B cell (primary cell): ENCODE results near the gene SLC38A10. TPM values are rescaled to one million over a fixed set of nuclear protein-coding genes. Genes with fewer than 3 reads are reported as not detected.

Source experiments
- ATAC-seq: fragments of 200-7000 bp; cut with Tn5 transposase; one replicate; pipeline ENCODE4 v1.10.0; 2021; ENCODE audit warnings: low read depth, mild to moderate bottlenecking, moderate number of reproducible peaks, moderate library complexity
- CTCF ChIA-PET: fragments of 350-600 bp; sonication (Branson Sonifier 250); formaldehyde crosslinking; loops from one replicate; lab custom pipeline; 2021; ENCODE audit warnings: antibody characterized with exemption, inconsistent platforms; lab: Charles Lee
- POLR2A ChIA-PET: fragments of 350-600 bp; sonication (Branson Sonifier 250); formaldehyde crosslinking; loops from one replicate; lab custom pipeline; 2021; ENCODE audit warnings: antibody characterized with exemption; lab: Charles Lee
- DNase-seq: peaks from one replicate; pipeline ENCODE4 v3.0.0; 2013
- H2AFZ ChIP-seq: 2 replicates; pipeline ENCODE4 v1.6.1; 2012; ENCODE audit warnings: mild to moderate bottlenecking, low read depth, low read length; ENCODE audit not compliant: insufficient read depth, poor library complexity, severe bottlenecking
- H3K27ac ChIP-seq, 2 donors: 1 replicate in 1 of 2; 2 replicates in 1 of 2; pipeline ENCODE4 v1.5.1; 2012 to 2013; ENCODE audit warnings: low read length in 2 of 2, mild to moderate bottlenecking in 2 of 2, moderate library complexity in 1 of 2
- H3K27me3 ChIP-seq, 4 experiments: fragments of 200-600 bp in 1 of 4; sonication (generic) in 1 of 4; replicated peaks in 1 of 4; 1 replicate in 2 of 4; 2 replicates in 2 of 4; pipeline versions ENCODE4 v1.6.1 to v1.7.0; 2013 to 2016; ENCODE audit warnings: low read length in 3 of 4, mild to moderate bottlenecking in 2 of 4, mixed read lengths in 1 of 4, moderate library complexity in 1 of 4; ENCODE audit not compliant: insufficient read depth in 4 of 4, control insufficient read depth in 3 of 4; ENCODE audit errors: control extremely low read depth in 1 of 4
- H3K36me3 ChIP-seq, 2 experiments: replicated peaks in 1 of 2; 1 replicate in 1 of 2; 2 replicates in 1 of 2; pipeline versions ENCODE4 v1.6.1 to v1.7.1; 2013; ENCODE audit warnings: low read length in 1 of 2; ENCODE audit not compliant: insufficient read depth in 2 of 2, control insufficient read depth in 1 of 2; ENCODE audit errors: control extremely low read depth in 1 of 2, extremely low read depth in 1 of 2
- H3K4me1 ChIP-seq, 2 donors: fragments of 200-600 bp in 1 of 2; sonication (generic) in 1 of 2; 1 replicate in 1 of 2; 2 replicates in 1 of 2; pipeline versions ENCODE4 v1.5.1 to v1.6.1; 2013 to 2017; ENCODE audit warnings: low read length in 2 of 2; ENCODE audit not compliant: control insufficient read depth in 2 of 2, insufficient read depth in 2 of 2
- H3K4me2 ChIP-seq: replicated peaks from 2 replicates; pipeline ENCODE3; 2012; ENCODE audit warnings: mild to moderate bottlenecking, low read depth, low read length; ENCODE audit not compliant: poor library complexity, severe bottlenecking
- H3K4me3 ChIP-seq, 5 experiments: fragments of 200-600 bp in 1 of 5; sonication (generic) in 1 of 5; 1 replicate in 3 of 5; 2 replicates in 2 of 5; pipeline versions ENCODE4 v1.5.1 to v1.7.0; 2011 to 2016; ENCODE audit warnings: low read length in 4 of 5, mild to moderate bottlenecking in 4 of 5, low read depth in 2 of 5, control low read depth in 1 of 5, moderate library complexity in 1 of 5; ENCODE audit not compliant: insufficient read depth in 1 of 5; ENCODE audit errors: control extremely low read depth in 1 of 5, extremely low read depth in 1 of 5
- H3K79me2 ChIP-seq: fragments of 200-600 bp; sonication (generic); one replicate; pipeline ENCODE4 v1.6.0; 2016; ENCODE audit warnings: low read length; ENCODE audit not compliant: control insufficient read depth, insufficient read depth
- H3K9ac ChIP-seq: fragments of 200-600 bp; sonication (generic); 2 replicates; pipeline ENCODE4 v1.6.1; 2017; ENCODE audit warnings: mild to moderate bottlenecking, low read length, moderate library complexity
- H3K9me3 ChIP-seq, 3 donors: one replicate each; pipeline versions ENCODE4 v1.6.1 to v1.7.1; 2013; ENCODE audit warnings: low read length in 2 of 3; ENCODE audit not compliant: control insufficient read depth in 2 of 3, insufficient read depth in 1 of 3; ENCODE audit errors: control extremely low read depth in 1 of 3
- H4K20me1 ChIP-seq: 2 replicates; pipeline ENCODE4 v1.6.0; 2012; ENCODE audit warnings: mild to moderate bottlenecking, low read length; ENCODE audit not compliant: insufficient read depth, control insufficient read depth, poor library complexity, severe bottlenecking
- H3K27ac Mint-ChIP-seq: one replicate; pipeline ENCODE4 v1.8.0; 2021; ENCODE audit warnings: mixed read lengths
- H3K27me3 Mint-ChIP-seq: one replicate; pipeline ENCODE4 v1.8.0; 2021; ENCODE audit warnings: mixed read lengths
- H3K4me1 Mint-ChIP-seq: one replicate; pipeline ENCODE4 v1.8.0; 2021; ENCODE audit warnings: mixed read lengths
- H3K4me3 Mint-ChIP-seq: one replicate; pipeline ENCODE4 v1.8.0; 2021; ENCODE audit warnings: mixed read lengths
- H3K9me3 Mint-ChIP-seq: one replicate; pipeline ENCODE4 v1.8.0; 2022; ENCODE audit warnings: mixed read lengths; ENCODE audit not compliant: insufficient read depth
- EZH2 ChIP-seq: IDR thresholded peaks from 2 replicates; pipeline ENCODE4 v1.6.1; 2012; ENCODE audit warnings: borderline replicate concordance, low read depth, mild to moderate bottlenecking, moderate library complexity, low read length; ENCODE audit not compliant: insufficient read depth, poor library complexity, severe bottlenecking
- WGBS: methylation state at CpG from one replicate; pipeline ENCODE4 v1.1.5; 2013; ENCODE audit warnings: missing lambda C conversion rate; ENCODE audit not compliant: insufficient coverage; 5-methylcytosine and 5-hydroxymethylcytosine counted together
- intact Hi-C: fragments of 100-400 bp; cut with micrococcal nuclease; formaldehyde crosslinking; loops from one replicate; pipeline ENCODE4 v1.10.0; 2022
- polyA plus RNA-seq: library from polyadenylated mRNA; depleted of rRNA; stranded (reverse); fragments of >200 nt; gene quantifications from 2 replicates; pipeline ENCODE4 v1.2.3, GENCODE V29; 2012
- total RNA-seq, 2 donors: library from RNA; stranded (reverse); fragments of 120-200 nt in 1 of 2; gene quantifications; 1 replicate in 1 of 2; 2 replicates in 1 of 2; pipeline versions ENCODE4 v1.2.3 to v1.2.4, GENCODE V29; 2013 to 2022
- TF ChIP-seq, protein P1 (sequence below): fragments of 200-600 bp; IDR thresholded peaks from one replicate; pipeline ENCODE4 v1.8.0; 2022; ENCODE audit warnings: antibody characterized with exemption, mild to moderate bottlenecking

Gene SLC38A10
- total and polyA plus RNA-seq, 2 donors (not counting 1 experiment from before 2014, with no cell fraction given), result 76.1 to 104 TPM

DNA sequence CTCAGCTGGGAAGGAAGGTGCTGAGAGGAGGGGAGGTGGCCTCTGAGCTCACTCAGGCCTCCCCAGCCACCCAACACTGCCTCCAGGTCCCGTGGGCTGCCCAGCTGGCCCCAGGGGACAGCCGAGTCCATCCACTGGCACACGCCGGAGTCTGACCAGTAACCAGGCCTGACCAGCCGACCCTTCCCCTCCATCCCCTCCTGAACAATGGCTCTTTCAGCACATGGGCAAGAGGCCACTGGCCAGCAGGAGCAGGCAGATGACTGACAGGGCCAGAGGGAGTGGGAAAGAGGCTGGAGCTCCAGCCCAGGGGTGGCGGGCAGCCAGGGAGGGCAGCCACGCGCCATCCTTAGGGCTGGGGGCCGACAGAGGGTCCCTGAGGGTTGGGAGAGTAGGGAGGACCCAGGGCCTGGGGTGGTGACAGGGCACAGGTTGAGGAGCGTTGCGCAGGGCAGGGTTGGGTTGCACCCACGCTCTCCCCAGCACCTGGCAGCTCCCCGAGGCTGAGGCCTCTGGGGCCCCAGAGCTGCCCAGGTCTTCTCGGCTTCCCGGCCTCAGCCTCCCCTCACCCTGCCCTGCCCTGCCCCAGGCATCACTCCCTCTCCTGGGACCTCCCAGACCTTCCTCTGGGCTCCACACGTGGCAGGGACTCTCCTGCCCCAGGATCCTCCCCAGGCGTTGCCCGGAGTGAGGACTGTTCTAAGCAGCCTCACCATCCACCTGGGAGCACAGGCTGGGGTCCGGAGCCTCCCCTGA lies 20.2 kb upstream of the SLC38A10 start:
- Histone ChIP-seq H3K4me1 (no peaks in the 10 kb centered on the region), H2AFZ (no peak overlapping the region), H4K20me1 (no peaks in the 10 kb centered on the region), H3K4me2 (no peak overlapping the region), H3K9me3 (no peaks in the 10 kb centered on the region), H3K27me3 (peaks cover 0 to 6% (median 0%) of the 10 kb centered on the region in 4 experiments), H3K4me3 (no peak overlapping the region), H3K27ac (no peak overlapping the region), H3K9ac (no peak overlapping the region), H3K36me3 (no peaks in the 10 kb centered on the region), H3K79me2 (no peaks in the 10 kb centered on the region)
- H3K27ac Mint-ChIP-seq, result no peak overlapping the region
- TF ChIP-seq, protein P1, sequence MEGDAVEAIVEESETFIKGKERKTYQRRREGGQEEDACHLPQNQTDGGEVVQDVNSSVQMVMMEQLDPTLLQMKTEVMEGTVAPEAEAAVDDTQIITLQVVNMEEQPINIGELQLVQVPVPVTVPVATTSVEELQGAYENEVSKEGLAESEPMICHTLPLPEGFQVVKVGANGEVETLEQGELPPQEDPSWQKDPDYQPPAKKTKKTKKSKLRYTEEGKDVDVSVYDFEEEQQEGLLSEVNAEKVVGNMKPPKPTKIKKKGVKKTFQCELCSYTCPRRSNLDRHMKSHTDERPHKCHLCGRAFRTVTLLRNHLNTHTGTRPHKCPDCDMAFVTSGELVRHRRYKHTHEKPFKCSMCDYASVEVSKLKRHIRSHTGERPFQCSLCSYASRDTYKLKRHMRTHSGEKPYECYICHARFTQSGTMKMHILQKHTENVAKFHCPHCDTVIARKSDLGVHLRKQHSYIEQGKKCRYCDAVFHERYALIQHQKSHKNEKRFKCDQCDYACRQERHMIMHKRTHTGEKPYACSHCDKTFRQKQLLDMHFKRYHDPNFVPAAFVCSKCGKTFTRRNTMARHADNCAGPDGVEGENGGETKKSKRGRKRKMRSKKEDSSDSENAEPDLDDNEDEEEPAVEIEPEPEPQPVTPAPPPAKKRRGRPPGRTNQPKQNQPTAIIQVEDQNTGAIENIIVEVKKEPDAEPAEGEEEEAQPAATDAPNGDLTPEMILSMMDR, result no peak
- TF ChIP-seq EZH2, result no peak
- POLR2A ChIA-PET, result no interaction called here
- WGBS, result 92% methylated on average over 12 of the region's 19 CpGs
- no peak overlapping the region for H3K4me3 Mint-ChIP-seq
- CTCF ChIA-PET, result no interaction called here
- H3K27me3 Mint-ChIP-seq, result peaks cover 7% of the 10 kb centered on the region
- H3K9me3 Mint-ChIP-seq, result no peaks in the 10 kb centered on the region
- no peaks in the 10 kb centered on the region for H3K4me1 Mint-ChIP-seq
- DNase-seq (no peak), ATAC-seq (no peak)
- intact Hi-C loops, result no loop called here

DNA sequence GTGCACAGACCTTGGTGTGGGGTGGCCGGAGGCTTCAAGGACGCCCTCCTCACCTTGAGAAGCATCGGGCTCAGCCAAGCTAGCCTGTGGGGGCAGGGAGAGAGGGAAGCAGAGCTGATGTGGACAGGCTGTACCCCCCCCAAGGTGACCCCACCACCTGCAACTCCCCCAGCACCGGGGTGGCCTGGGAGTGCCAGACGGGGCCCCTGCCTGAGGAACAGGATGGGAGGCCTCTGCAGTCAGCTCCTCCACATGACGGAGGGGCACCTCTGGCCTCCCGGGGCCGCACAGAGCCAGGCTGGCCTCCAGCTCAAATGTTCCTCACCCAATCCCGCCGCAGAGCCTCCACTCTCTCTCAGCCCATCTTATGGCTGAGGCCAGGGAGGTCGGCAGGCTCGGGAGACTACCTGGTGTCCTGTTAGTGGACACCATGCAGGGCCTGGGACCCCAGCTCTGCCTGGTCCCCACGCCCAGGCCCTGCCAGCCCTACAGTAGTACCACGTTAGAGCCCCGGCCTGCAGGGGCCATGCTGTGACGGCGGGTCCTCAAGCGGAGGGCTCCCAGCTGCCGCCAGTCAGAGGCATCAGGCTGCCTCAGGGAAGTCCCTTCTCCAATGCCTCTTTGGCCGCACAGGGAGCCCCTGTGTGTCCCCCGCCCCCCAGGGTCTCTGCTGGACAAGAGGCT lies 19.4 kb upstream of the SLC38A10 start:
- peaks cover 7% of the 10 kb centered on the region for H3K27me3 Mint-ChIP-seq
- Histone ChIP-seq H3K9me3 (no peaks in the 10 kb centered on the region), H3K36me3 (no peaks in the 10 kb centered on the region), H3K4me1 (peaks cover 0 to under 1% of the 10 kb centered on the region in 2 donors), H2AFZ (no peak overlapping the region), H3K9ac (no peak overlapping the region), H3K4me2 (no peak overlapping the region), H3K27ac (no peak overlapping the region), H3K27me3 (peaks cover 0 to 10% (median 3%) of the 10 kb centered on the region in 4 experiments), H3K4me3 (no peak overlapping the region), H4K20me1 (no peaks in the 10 kb centered on the region), H3K79me2 (no peaks in the 10 kb centered on the region)
- intact Hi-C loops, result no loop called here
- TF ChIP-seq, protein P1, result no peak
- no peak for TF ChIP-seq EZH2
- no peak for ATAC-seq
- no peak for DNase-seq
- 90% methylated on average over 20 of the region's 21 CpGs for WGBS
- ChIA-PET CTCF (no interaction called here), POLR2A (no interaction called here)
- H3K9me3 Mint-ChIP-seq, result no peaks in the 10 kb centered on the region
- H3K4me3 Mint-ChIP-seq, result no peak overlapping the region
- no peak overlapping the region for H3K27ac Mint-ChIP-seq
- no peaks in the 10 kb centered on the region for H3K4me1 Mint-ChIP-seq
